Panc1 (cell line): ENCODE measurements around the gene LIPT2.

Source experiments
- POLR2AphosphoS5 ChIP-seq: IDR thresholded peaks from 2 replicates; pipeline ENCODE4 v1.6.1; 2012; ENCODE audit warnings: mild to moderate bottlenecking, low read depth, low read length, moderate library complexity
- TF ChIP-seq, protein P1 (sequence below): fragments of 450-650 bp; IDR thresholded peaks from 2 replicates; pipeline ENCODE4 v1.5.1; 2017; ENCODE audit warnings: mild to moderate bottlenecking
- TF ChIP-seq, protein P2 (sequence below), 2 experiments: IDR thresholded peaks; 2 replicates each; pipeline ENCODE4 v1.6.1; 2011 to 2012; ENCODE audit warnings: low read depth in 2 of 2, control low read depth in 1 of 2, low read length in 1 of 2, mild to moderate bottlenecking in 1 of 2, moderate library complexity in 1 of 2; ENCODE audit not compliant: insufficient read depth in 1 of 2

DNA sequence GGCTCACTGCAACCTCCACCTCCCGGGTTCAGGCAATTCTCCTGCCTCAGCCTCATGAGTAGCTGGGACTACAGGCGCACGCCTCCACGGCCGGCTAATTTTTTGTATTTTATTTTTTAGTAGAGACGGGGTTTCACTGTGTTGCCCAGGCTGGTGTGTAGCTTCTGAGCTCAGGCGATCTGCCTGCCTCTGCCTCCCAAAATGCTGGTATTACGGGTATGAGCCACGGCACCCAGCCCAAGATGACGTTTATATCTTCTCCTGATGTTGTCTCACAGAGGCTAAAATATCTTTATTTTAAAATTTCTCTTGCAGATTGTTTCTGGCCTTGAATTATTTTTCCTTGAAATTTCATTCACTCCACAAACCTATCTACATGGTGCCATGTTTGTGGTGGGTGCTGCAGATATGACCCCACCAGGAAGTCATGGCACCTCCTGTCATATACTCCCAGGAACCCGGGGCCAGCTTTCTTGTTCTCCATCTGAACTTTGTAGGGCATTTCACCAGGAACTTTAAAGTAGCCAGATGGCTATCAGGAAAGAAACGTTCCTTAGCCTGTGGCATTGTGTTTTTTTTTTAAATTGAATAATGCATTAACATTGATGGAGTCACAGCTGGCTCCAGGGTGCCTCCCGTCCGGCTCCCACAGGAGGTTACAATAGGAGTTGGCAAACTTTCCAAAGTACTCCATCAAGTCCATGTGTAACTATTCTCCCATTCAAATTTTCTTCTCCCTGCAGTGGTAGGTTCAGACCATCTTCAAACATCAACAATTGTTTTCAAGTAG, 42.0 kb upstream of the LIPT2 start:
- TF ChIP-seq, protein P1, sequence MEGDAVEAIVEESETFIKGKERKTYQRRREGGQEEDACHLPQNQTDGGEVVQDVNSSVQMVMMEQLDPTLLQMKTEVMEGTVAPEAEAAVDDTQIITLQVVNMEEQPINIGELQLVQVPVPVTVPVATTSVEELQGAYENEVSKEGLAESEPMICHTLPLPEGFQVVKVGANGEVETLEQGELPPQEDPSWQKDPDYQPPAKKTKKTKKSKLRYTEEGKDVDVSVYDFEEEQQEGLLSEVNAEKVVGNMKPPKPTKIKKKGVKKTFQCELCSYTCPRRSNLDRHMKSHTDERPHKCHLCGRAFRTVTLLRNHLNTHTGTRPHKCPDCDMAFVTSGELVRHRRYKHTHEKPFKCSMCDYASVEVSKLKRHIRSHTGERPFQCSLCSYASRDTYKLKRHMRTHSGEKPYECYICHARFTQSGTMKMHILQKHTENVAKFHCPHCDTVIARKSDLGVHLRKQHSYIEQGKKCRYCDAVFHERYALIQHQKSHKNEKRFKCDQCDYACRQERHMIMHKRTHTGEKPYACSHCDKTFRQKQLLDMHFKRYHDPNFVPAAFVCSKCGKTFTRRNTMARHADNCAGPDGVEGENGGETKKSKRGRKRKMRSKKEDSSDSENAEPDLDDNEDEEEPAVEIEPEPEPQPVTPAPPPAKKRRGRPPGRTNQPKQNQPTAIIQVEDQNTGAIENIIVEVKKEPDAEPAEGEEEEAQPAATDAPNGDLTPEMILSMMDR = no peak
- TF ChIP-seq, protein P2, sequence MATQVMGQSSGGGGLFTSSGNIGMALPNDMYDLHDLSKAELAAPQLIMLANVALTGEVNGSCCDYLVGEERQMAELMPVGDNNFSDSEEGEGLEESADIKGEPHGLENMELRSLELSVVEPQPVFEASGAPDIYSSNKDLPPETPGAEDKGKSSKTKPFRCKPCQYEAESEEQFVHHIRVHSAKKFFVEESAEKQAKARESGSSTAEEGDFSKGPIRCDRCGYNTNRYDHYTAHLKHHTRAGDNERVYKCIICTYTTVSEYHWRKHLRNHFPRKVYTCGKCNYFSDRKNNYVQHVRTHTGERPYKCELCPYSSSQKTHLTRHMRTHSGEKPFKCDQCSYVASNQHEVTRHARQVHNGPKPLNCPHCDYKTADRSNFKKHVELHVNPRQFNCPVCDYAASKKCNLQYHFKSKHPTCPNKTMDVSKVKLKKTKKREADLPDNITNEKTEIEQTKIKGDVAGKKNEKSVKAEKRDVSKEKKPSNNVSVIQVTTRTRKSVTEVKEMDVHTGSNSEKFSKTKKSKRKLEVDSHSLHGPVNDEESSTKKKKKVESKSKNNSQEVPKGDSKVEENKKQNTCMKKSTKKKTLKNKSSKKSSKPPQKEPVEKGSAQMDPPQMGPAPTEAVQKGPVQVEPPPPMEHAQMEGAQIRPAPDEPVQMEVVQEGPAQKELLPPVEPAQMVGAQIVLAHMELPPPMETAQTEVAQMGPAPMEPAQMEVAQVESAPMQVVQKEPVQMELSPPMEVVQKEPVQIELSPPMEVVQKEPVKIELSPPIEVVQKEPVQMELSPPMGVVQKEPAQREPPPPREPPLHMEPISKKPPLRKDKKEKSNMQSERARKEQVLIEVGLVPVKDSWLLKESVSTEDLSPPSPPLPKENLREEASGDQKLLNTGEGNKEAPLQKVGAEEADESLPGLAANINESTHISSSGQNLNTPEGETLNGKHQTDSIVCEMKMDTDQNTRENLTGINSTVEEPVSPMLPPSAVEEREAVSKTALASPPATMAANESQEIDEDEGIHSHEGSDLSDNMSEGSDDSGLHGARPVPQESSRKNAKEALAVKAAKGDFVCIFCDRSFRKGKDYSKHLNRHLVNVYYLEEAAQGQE (IDR thresholded peaks at IDR 0.05; ENCODE audit: insufficient read depth in 1 of 2, low read depth in 2 of 2, low read length in 1 of 2) = no peak
- TF ChIP-seq POLR2AphosphoS5 = no peak
